HG02678 (cell line): ENCODE data around the gene CPLX1.
"Not testable (repeated sequence)": the region's sequence is repeated elsewhere in the genome, so short reads cannot be mapped to it uniquely, and the experiment has no call there.

Experiments used
- ATAC-seq: cut with Tn5 transposase; IDR thresholded peaks from one replicate; pipeline ENCODE4 v1.9.1; 2021; ENCODE audit warnings: mild to moderate bottlenecking, moderate library complexity; ENCODE audit not compliant: unreplicated experiment

CPLX1 gene

GRCh38 chr4:742096-742741, 83.7 kb downstream of the CPLX1 start:
- peak; percentile 14 for ATAC-seq

- ATAC-seq: no peak
Measured at GRCh38 chr4:740656-741282, 85.2 kb downstream of the CPLX1 start.

- ATAC-seq: no peak
Measured at GRCh38 chr4:740011-740410, 85.9 kb downstream of the CPLX1 start.

GRCh38 chr4:739569-739968, 86.4 kb downstream of the CPLX1 start:
- no peak for ATAC-seq

GRCh38 chr4:738781-739280, 87.1 kb downstream of the CPLX1 start:
- ATAC-seq: no peak

DNA sequence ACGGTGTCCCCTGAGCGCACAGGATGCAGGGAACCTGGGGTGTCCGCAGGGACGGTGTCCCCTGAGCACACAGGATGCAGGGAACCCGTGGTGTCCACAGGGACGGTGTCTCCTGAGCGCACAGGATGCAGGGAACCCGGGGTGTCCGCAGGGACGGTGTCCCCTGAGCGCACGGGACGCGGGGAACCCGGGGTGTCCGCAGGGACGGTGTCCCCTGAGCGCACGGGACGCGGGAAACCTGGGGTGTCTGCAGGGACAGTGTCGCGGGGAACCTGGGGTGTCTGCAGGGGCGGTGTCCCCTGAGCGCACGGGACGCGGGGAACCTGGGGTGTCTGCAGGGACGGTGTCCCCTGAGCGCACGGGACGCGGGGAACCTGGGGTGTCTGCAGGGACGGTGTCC, 89.4 kb downstream of the CPLX1 start:
- not testable (repeated sequence) for ATAC-seq

GRCh38 chr4:735583-735982, 90.3 kb downstream of the CPLX1 start:
- no peak for ATAC-seq
